Spinal cord (tissue), 10 donors: ENCODE results near the gene CACNA2D2. TPM values are rescaled to one million over a fixed set of nuclear protein-coding genes. Genes with fewer than 3 reads are reported as not detected.

Source experiments
- DNase-seq, 6 donors: peaks; one replicate each; pipeline versions ENCODE4 v3.0.0 to v3.0.0-alpha.2; 2013 to 2015; ENCODE audit warnings: low spot score in 6 of 6, low read depth in 4 of 6
- H3K27ac ChIP-seq: one replicate; pipeline ENCODE4 v1.5.1; 2013; ENCODE audit warnings: low read depth, low read length, control low read depth
- H3K27me3 ChIP-seq: one replicate; pipeline ENCODE4 v1.6.1; 2013; ENCODE audit warnings: low read length; ENCODE audit not compliant: control insufficient read depth, insufficient read depth
- H3K36me3 ChIP-seq: one replicate; pipeline ENCODE4 v1.6.1; 2013; ENCODE audit warnings: low read length; ENCODE audit not compliant: control insufficient read depth, insufficient read depth
- H3K4me1 ChIP-seq: one replicate; pipeline ENCODE4 v1.6.1; 2013; ENCODE audit warnings: low read length; ENCODE audit not compliant: control insufficient read depth, insufficient read depth
- H3K4me3 ChIP-seq: one replicate; pipeline ENCODE4 v1.5.1; 2013; ENCODE audit warnings: low read depth, low read length, control low read depth
- H3K9me3 ChIP-seq: one replicate; pipeline ENCODE4 v1.6.1; 2013; ENCODE audit warnings: low read length; ENCODE audit not compliant: control insufficient read depth, insufficient read depth
- WGBS: methylation state at CpG from one replicate; pipeline ENCODE4 v1.1.5; 2013; ENCODE audit warnings: missing lambda C conversion rate; ENCODE audit not compliant: insufficient coverage; 5-methylcytosine and 5-hydroxymethylcytosine counted together
- polyA plus RNA-seq, 2 donors: library from polyadenylated mRNA; unstranded; fragments of 120-200 nt; gene quantifications; one replicate each; pipeline ENCODE4 v1.2.1, GENCODE V29; 2013; ENCODE audit not compliant: insufficient read length in 2 of 2
- total RNA-seq, 2 donors: library from RNA; depleted of rRNA in 1 of 2; stranded (reverse); fragments of 120-200 nt in 1 of 2; fragments of >200 nt in 1 of 2; gene quantifications; one replicate each; pipeline versions ENCODE4 v1.2.3 to v1.2.4, GENCODE V29; 2013 to 2014
- donor health status: healthy.

The CACNA2D2 gene
- total and polyA plus RNA-seq, 4 donors = 11.6 to 59.2 (median 38.3) TPM

GRCh38 chr3:50322115-50322385 lies 181.4 kb downstream of the CACNA2D2 start:
- Histone ChIP-seq H3K4me1 (peaks cover 74% of the 10 kb centered on the region), H3K36me3 (peaks cover 67% of the 10 kb centered on the region), H3K4me3 (peak overlapping the region; percentile 89), H3K27me3 (no peaks in the 10 kb centered on the region), H3K9me3 (no peaks in the 10 kb centered on the region), H3K27ac (peak overlapping the region; percentile 96)
- DNase-seq = no peak
- WGBS = 8% methylated on average over 14 of the region's 14 CpGs

- Histone ChIP-seq H3K36me3 (peaks cover 68% of the 10 kb centered on the region), H3K9me3 (no peaks in the 10 kb centered on the region), H3K4me1 (peaks cover 73% of the 10 kb centered on the region), H3K27me3 (no peaks in the 10 kb centered on the region), H3K27ac (peak overlapping the region; percentile 96), H3K4me3 (peak overlapping the region; percentile 89)
- WGBS = under 1% methylated on average over 57 of the region's 59 CpGs
- DNase-seq = peak; percentile 76 to 97 (median 83)
Measured at GRCh38 chr3:50321336-50322114, 181.9 kb downstream of the CACNA2D2 start.

GRCh38 chr3:50320853-50321335 lies 182.5 kb downstream of the CACNA2D2 start:
- Histone ChIP-seq H3K4me3 (peak overlapping the region; percentile 89), H3K27ac (peak overlapping the region; percentile 91), H3K27me3 (no peaks in the 10 kb centered on the region), H3K36me3 (peaks cover 68% of the 10 kb centered on the region), H3K4me1 (peaks cover 73% of the 10 kb centered on the region), H3K9me3 (no peaks in the 10 kb centered on the region)
- DNase-seq = peak in 5 of 6 donors; percentile 67 to 95 (median 79)
- WGBS = 0% methylated on average over 45 of the region's 45 CpGs

- H3K4me1 ChIP-seq = peaks cover 73% of the 10 kb centered on the region
- peak overlapping the region; percentile 91 for H3K27ac ChIP-seq
- H3K4me3 ChIP-seq = peak overlapping the region; percentile 89
- H3K27me3 ChIP-seq = no peaks in the 10 kb centered on the region
- 82% methylated on average over 26 of the region's 29 CpGs for WGBS
- peaks cover 68% of the 10 kb centered on the region for H3K36me3 ChIP-seq
- DNase-seq = no peak
- H3K9me3 ChIP-seq = no peaks in the 10 kb centered on the region
Measured at GRCh38 chr3:50319894-50320625, 183.4 kb downstream of the CACNA2D2 start.

GRCh38 chr3:50319181-50319893 lies 184.1 kb downstream of the CACNA2D2 start:
- Histone ChIP-seq H3K4me1 (peaks cover 69% of the 10 kb centered on the region), H3K4me3 (no peak overlapping the region), H3K9me3 (no peaks in the 10 kb centered on the region), H3K36me3 (peaks cover 71% of the 10 kb centered on the region), H3K27ac (no peak overlapping the region), H3K27me3 (no peaks in the 10 kb centered on the region)
- WGBS = 88% methylated on average over 15 of the region's 16 CpGs
- DNase-seq = no peak

GRCh38 chr3:50318615-50319014 lies 184.8 kb downstream of the CACNA2D2 start:
- Histone ChIP-seq H3K4me3 (no peak overlapping the region), H3K27ac (no peak overlapping the region), H3K27me3 (no peaks in the 10 kb centered on the region), H3K9me3 (no peaks in the 10 kb centered on the region), H3K36me3 (peaks cover 67% of the 10 kb centered on the region), H3K4me1 (peaks cover 62% of the 10 kb centered on the region)
- WGBS = 96% methylated on average over 9 of the region's 10 CpGs
- no peak for DNase-seq

GRCh38 chr3:50318163-50318562 lies 185.3 kb downstream of the CACNA2D2 start:
- Histone ChIP-seq H3K9me3 (no peaks in the 10 kb centered on the region), H3K4me3 (no peak overlapping the region), H3K4me1 (peaks cover 57% of the 10 kb centered on the region), H3K27me3 (no peaks in the 10 kb centered on the region), H3K27ac (no peak overlapping the region), H3K36me3 (peaks cover 63% of the 10 kb centered on the region)
- WGBS = 94% methylated on average over 11 of the region's 11 CpGs
- DNase-seq = no peak

GRCh38 chr3:50317300-50317699 lies 186.1 kb downstream of the CACNA2D2 start:
- Histone ChIP-seq H3K9me3 (no peaks in the 10 kb centered on the region), H3K4me3 (no peak overlapping the region), H3K27ac (no peak overlapping the region), H3K27me3 (no peaks in the 10 kb centered on the region), H3K4me1 (peaks cover 49% of the 10 kb centered on the region), H3K36me3 (peaks cover 59% of the 10 kb centered on the region)
- 29% methylated on average over 2 of the region's 6 CpGs for WGBS
- DNase-seq = no peak

GRCh38 chr3:50316657-50317242 lies 186.7 kb downstream of the CACNA2D2 start:
- Histone ChIP-seq H3K4me3 (no peak overlapping the region), H3K4me1 (peaks cover 43% of the 10 kb centered on the region), H3K36me3 (peaks cover 59% of the 10 kb centered on the region), H3K27me3 (no peaks in the 10 kb centered on the region), H3K27ac (no peak overlapping the region), H3K9me3 (no peaks in the 10 kb centered on the region)
- no peak for DNase-seq
- 89% methylated on average over 8 of the region's 9 CpGs for WGBS
